ENCODE results near the gene ARX.

The ARX gene

GRCh38 chrX:24963823-24964222, 51.9 kb downstream of the ARX start:
- no peak for TF ChIP-seq TOX (CRISPR knock-in tag; IDR thresholded peaks at IDR 0.05; ENCODE audit: borderline replicate concordance)
- TF ChIP-seq ARNTL (CRISPR knock-in tag; IDR thresholded peaks at IDR 0.05; ENCODE audit: borderline replicate concordance, low read depth) = no peak
- no peak for TF ChIP-seq ISL1 (CRISPR knock-in tag; IDR thresholded peaks at IDR 0.05)
- TF ChIP-seq TSHZ2 (CRISPR knock-in tag; IDR thresholded peaks at IDR 0.05) = no peak
- no peak for TF ChIP-seq OSR1 (CRISPR knock-in tag; IDR thresholded peaks at IDR 0.05)
- TF ChIP-seq BACH2 (CRISPR knock-in tag; IDR thresholded peaks at IDR 0.05; ENCODE audit: borderline replicate concordance) = no peak
- no peak for TF ChIP-seq CSDC2 (CRISPR knock-in tag; IDR thresholded peaks at IDR 0.05)
- TF ChIP-seq POU6F1 (CRISPR knock-in tag; IDR thresholded peaks at IDR 0.05; ENCODE audit: borderline replicate concordance, low read depth) = no peak
- TF ChIP-seq SNAI2 (CRISPR knock-in tag; IDR thresholded peaks at IDR 0.05) = no peak
- no peak for TF ChIP-seq ZNF8 (CRISPR knock-in tag; IDR thresholded peaks at IDR 0.05)
- no peak for TF ChIP-seq CREB5 (CRISPR knock-in tag; IDR thresholded peaks at IDR 0.05; ENCODE audit: low read depth)
- no peak for TF ChIP-seq RARB (CRISPR knock-in tag; IDR thresholded peaks at IDR 0.05)
- TF ChIP-seq ZFP3 (CRISPR knock-in tag; IDR thresholded peaks at IDR 0.05) = no peak
- no peak for TF ChIP-seq ZC3H10 (CRISPR knock-in tag; IDR thresholded peaks at IDR 0.05)
- no peak for TF ChIP-seq PPARA (CRISPR knock-in tag; IDR thresholded peaks at IDR 0.05; ENCODE audit: borderline replicate concordance)
- TF ChIP-seq TCF4 (CRISPR knock-in tag; IDR thresholded peaks at IDR 0.05; ENCODE audit: borderline replicate concordance) = no peak
- no peak for TF ChIP-seq GLIS3 (CRISPR knock-in tag; IDR thresholded peaks at IDR 0.05)
- no peak for TF ChIP-seq ZFP30 (CRISPR knock-in tag; IDR thresholded peaks at IDR 0.05)
- no peak for TF ChIP-seq ZNF565 (CRISPR knock-in tag; conservative IDR thresholded peaks at IDR 0.05; ENCODE audit: low read depth)
- TF ChIP-seq CSRNP3 (CRISPR knock-in tag; IDR thresholded peaks at IDR 0.05) = no peak
- ATAC-seq = no peak

GRCh38 chrX:24961809-24962208, 54.0 kb downstream of the ARX start:
- no peak for ATAC-seq
- no peak for TF ChIP-seq ZNF565 (CRISPR knock-in tag; conservative IDR thresholded peaks at IDR 0.05; ENCODE audit: low read depth)
- TF ChIP-seq ZFP3 (CRISPR knock-in tag; IDR thresholded peaks at IDR 0.05) = no peak
- no peak for TF ChIP-seq GLIS3 (CRISPR knock-in tag; IDR thresholded peaks at IDR 0.05)

GRCh38 chrX:24956828-24957227, 58.9 kb downstream of the ARX start:
- ATAC-seq = no peak
- no peak for TF ChIP-seq ZFP3 (CRISPR knock-in tag; IDR thresholded peaks at IDR 0.05)
- TF ChIP-seq ISL1 (CRISPR knock-in tag; IDR thresholded peaks at IDR 0.05) = no peak
- TF ChIP-seq ARNTL (CRISPR knock-in tag; IDR thresholded peaks at IDR 0.05; ENCODE audit: borderline replicate concordance, low read depth) = no peak
- no peak for TF ChIP-seq TSHZ2 (CRISPR knock-in tag; IDR thresholded peaks at IDR 0.05)
- TF ChIP-seq ZC3H10 (CRISPR knock-in tag; IDR thresholded peaks at IDR 0.05) = no peak
- TF ChIP-seq SNAI2 (CRISPR knock-in tag; IDR thresholded peaks at IDR 0.05) = no peak
- TF ChIP-seq OSR1 (CRISPR knock-in tag; IDR thresholded peaks at IDR 0.05) = no peak
- TF ChIP-seq ZNF70 (CRISPR knock-in tag; IDR thresholded peaks at IDR 0.05) = no peak
- TF ChIP-seq ZNF8 (CRISPR knock-in tag; IDR thresholded peaks at IDR 0.05) = no peak
- TF ChIP-seq BACH2 (CRISPR knock-in tag; IDR thresholded peaks at IDR 0.05; ENCODE audit: borderline replicate concordance) = no peak
- TF ChIP-seq ESRRG (CRISPR knock-in tag; IDR thresholded peaks at IDR 0.05) = no peak
- TF ChIP-seq RARB (CRISPR knock-in tag; IDR thresholded peaks at IDR 0.05) = no peak
- TF ChIP-seq GLIS3 (CRISPR knock-in tag; IDR thresholded peaks at IDR 0.05) = no peak
- no peak for TF ChIP-seq PPARA (CRISPR knock-in tag; IDR thresholded peaks at IDR 0.05; ENCODE audit: borderline replicate concordance)
- TF ChIP-seq TCF4 (CRISPR knock-in tag; IDR thresholded peaks at IDR 0.05; ENCODE audit: borderline replicate concordance) = no peak
- no peak for TF ChIP-seq CSRNP3 (CRISPR knock-in tag; IDR thresholded peaks at IDR 0.05)
- no peak for TF ChIP-seq ZFP30 (CRISPR knock-in tag; IDR thresholded peaks at IDR 0.05)
- no peak for TF ChIP-seq PATZ1 (CRISPR knock-in tag; IDR thresholded peaks at IDR 0.05; ENCODE audit: borderline replicate concordance)
